DND-41 (cell line): ENCODE data around the gene HAUS7.

Source experiments
- CTCF ChIP-seq: IDR thresholded peaks from 2 replicates; pipeline ENCODE4 v1.5.1; 2012; ENCODE audit warnings: borderline replicate concordance, low read length, moderate library complexity, mild to moderate bottlenecking; ENCODE audit not compliant: poor library complexity, severe bottlenecking; ENCODE audit errors: extremely low read depth
- EZH2 ChIP-seq: IDR thresholded peaks from 3 replicates; pipeline ENCODE4 v1.6.1; 2012; ENCODE audit warnings: borderline replicate concordance, low read depth, mild to moderate bottlenecking, moderate library complexity, low read length, inconsistent platforms; ENCODE audit not compliant: severe bottlenecking

- no peak for TF ChIP-seq CTCF
- no peak for TF ChIP-seq EZH2
These were observed 30.4 kb downstream of the HAUS7 start for GRCh38 chrX:153439977-153440376.
